GM12874 (cell line): Measurements from ENCODE around the gene ANKH.

Source experiments
- CTCF ChIP-seq: IDR thresholded peaks from 2 replicates; pipeline ENCODE4 v1.5.1; 2011; ENCODE audit warnings: low read depth, mild to moderate bottlenecking, control low read depth, low read length, moderate library complexity; ENCODE audit not compliant: insufficient read depth

Gene ANKH

GRCh38 chr5:14851597-14851996 lies 20.0 kb downstream of the ANKH start:
- no peak for TF ChIP-seq CTCF

- TF ChIP-seq CTCF: no peak
Observed at GRCh38 chr5:14851050-14851419, 20.5 kb downstream of the ANKH start.

- no peak for TF ChIP-seq CTCF
Observed at GRCh38 chr5:14850419-14851049, 21.0 kb downstream of the ANKH start.

GRCh38 chr5:14849516-14850294 lies 21.9 kb downstream of the ANKH start:
- TF ChIP-seq CTCF: no peak

GRCh38 chr5:14848385-14848784 lies 23.2 kb downstream of the ANKH start:
- no peak for TF ChIP-seq CTCF

GRCh38 chr5:14847471-14847870 lies 24.1 kb downstream of the ANKH start:
- no peak for TF ChIP-seq CTCF

- no peak for TF ChIP-seq CTCF
Observed at GRCh38 chr5:14842117-14842516, 29.5 kb downstream of the ANKH start.
